ENCODE results near the gene SRP54. TPM values are rescaled to one million over a fixed set of nuclear protein-coding genes. Genes with fewer than 3 reads are reported as not detected.

The SRP54 gene
- total RNA-seq, 1 donor from 2014 or later, result 37.6 TPM

DNA sequence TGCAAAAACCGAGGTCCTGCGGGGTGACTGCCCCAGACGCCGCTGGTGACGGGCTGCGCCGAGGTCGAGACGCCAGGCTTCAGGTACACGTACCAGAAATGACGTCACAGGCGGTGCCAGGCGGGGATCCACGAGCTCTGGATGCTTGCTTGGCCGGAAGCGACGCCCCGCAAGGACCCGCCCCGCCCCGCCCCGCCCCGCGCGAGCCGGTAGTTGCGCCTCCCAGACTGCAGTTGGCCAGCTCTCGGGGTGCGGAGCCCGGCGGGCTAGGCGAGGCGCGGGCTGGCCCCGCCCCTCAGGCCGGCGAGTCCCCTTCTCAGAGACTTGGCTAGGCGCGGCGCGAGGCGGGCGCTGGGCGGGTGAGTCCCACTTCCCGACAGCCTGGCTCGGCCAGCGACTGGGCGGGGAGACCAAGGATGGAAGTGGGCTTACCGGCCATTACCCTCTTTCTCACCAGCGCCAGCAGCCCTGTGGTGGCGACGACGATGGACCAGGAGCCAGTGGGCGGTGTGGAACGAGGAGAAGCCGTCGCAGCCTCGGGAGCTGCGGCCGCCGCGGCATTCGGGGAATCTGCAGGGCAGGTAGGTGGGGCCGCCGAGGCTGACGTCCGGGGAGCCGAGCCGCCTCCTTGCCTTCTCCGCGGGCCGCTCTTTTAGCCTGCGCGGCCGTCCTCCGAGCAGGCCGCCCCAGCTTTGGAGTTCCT, 63.4 kb downstream of the SRP54 start, which contains the start of gene FAM177A1:
Gene FAM177A1 (plus strand): TSS at position 225 of the 703 bp plus-strand sequence. CDS start 192 bp downstream, at position 417.
- no peaks in the 10 kb centered on the region for H3K9me3 ChIP-seq
- peaks cover 31% of the 10 kb centered on the region for H3K4me1 ChIP-seq
- H3K27ac ChIP-seq, result peak within 1 kb of the TSS; percentile 88
- peak; percentile 98 to 99 for DNase-seq (ENCODE audit: extremely low spot score in 2 of 2)
- H3K4me3 ChIP-seq, result peak within 1 kb of the TSS; percentile 77 to 79
- no peaks in the 10 kb centered on the region for H3K36me3 ChIP-seq
- intact Hi-C loops (cut with DNase I), result loop anchor here (2.0 to 10.0 kb wide), 4 partner anchors 63 to 249 kb away; partner anchors contain the start of genes BAZ1A, PPP2R3C, PRORP and PSMA6
- TF ChIP-seq, protein P1, sequence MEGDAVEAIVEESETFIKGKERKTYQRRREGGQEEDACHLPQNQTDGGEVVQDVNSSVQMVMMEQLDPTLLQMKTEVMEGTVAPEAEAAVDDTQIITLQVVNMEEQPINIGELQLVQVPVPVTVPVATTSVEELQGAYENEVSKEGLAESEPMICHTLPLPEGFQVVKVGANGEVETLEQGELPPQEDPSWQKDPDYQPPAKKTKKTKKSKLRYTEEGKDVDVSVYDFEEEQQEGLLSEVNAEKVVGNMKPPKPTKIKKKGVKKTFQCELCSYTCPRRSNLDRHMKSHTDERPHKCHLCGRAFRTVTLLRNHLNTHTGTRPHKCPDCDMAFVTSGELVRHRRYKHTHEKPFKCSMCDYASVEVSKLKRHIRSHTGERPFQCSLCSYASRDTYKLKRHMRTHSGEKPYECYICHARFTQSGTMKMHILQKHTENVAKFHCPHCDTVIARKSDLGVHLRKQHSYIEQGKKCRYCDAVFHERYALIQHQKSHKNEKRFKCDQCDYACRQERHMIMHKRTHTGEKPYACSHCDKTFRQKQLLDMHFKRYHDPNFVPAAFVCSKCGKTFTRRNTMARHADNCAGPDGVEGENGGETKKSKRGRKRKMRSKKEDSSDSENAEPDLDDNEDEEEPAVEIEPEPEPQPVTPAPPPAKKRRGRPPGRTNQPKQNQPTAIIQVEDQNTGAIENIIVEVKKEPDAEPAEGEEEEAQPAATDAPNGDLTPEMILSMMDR (IDR thresholded peaks at IDR 0.05), result no peak
- peak; percentile 83 to 97 for TF ChIP-seq POLR2AphosphoS5 (IDR thresholded peaks at IDR 0.05; ENCODE audit: insufficient read depth in 1 of 2, low read depth in 1 of 2)
- TF ChIP-seq POLR2A (IDR thresholded peaks at IDR 0.05), result peak; percentile 29 to 80
- no peaks in the 10 kb centered on the region for H3K27me3 ChIP-seq

DNA sequence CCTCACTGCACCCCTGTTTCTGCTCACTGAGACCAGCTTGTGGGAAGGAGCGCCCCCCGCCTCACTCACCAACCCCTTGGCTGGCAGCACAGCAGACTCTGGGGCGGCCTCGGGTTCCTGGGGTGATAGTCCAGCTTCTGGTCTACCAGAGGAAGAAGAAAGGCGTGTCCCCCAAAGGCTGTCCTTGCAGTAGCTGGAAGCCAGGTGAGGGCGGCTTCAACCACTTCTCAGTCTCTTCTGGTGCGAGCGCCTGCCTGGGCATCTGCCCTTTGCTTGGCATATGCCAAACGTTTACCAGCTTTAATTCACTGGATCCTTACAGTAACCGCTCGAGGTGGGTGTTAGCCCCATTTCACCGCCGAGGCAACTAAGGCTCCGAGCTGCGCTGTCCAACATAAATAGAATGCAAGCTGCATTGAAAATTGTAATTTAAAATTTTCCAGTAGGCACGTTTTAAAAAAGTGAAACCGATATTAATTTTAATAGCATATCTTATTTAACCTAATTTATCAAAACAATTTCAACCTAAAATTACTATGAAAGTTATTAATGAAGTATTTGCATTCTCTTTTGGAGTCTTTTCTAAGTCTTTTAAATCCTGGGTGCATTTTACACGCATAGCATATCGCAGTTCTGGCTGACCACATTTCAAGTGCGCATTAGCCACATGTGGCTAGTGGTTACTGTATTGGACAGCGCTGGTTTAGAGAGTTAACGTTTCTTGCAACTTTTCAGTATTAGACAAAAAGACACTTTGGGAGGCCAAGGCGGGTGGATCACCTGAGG, 64.2 kb downstream of the SRP54 start:
- Histone ChIP-seq H3K4me1 (peaks cover 31% of the 10 kb centered on the region), H3K36me3 (no peaks in the 10 kb centered on the region), H3K9me3 (no peaks in the 10 kb centered on the region), H3K4me3 (peak overlapping the region; percentile 77 to 79), H3K27me3 (no peaks in the 10 kb centered on the region), H3K27ac (peak overlapping the region; percentile 88)
- intact Hi-C loops (cut with DNase I), result loop anchor here (2.0 to 10.0 kb wide), 4 partner anchors 64 to 248 kb away; partner anchors contain the start of genes BAZ1A, PPP2R3C, PRORP and PSMA6
- peak in 1 of 2 donors; percentile 91 for DNase-seq (ENCODE audit: extremely low spot score in 2 of 2)
- TF ChIP-seq POLR2AphosphoS5 (IDR thresholded peaks at IDR 0.05; ENCODE audit: insufficient read depth in 1 of 2, low read depth in 1 of 2), result no peak
- TF ChIP-seq, protein P1 (IDR thresholded peaks at IDR 0.05), result no peak
- no peak for TF ChIP-seq POLR2A (IDR thresholded peaks at IDR 0.05)

DNA sequence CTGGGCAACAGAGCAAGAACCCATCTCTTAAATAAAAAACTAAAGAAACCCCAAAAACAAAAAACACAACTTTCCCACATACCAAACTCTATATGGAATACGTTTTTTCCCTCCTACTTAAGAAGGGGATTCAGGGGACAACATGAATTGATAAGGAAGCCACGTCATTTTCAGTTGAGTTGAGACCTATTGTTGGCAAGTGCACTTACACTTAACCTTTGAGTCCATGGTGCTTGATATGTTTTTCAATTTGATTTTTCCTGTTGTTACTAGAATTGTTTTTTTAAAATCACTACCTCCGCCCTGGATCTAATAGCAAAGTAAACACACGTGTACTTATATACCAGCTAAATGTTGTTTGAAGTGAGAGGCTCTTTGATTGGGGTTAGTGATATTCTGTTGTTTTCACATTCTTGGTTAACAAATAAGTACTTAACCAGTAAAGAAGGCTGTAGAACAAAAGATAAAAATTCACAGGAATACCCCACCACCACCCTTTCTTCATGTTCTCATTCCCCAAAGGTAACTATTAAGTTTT, 65.3 kb downstream of the SRP54 start:
- no peaks in the 10 kb centered on the region for H3K27me3 ChIP-seq
- TF ChIP-seq, protein P1 (IDR thresholded peaks at IDR 0.05), result no peak
- TF ChIP-seq POLR2AphosphoS5 (IDR thresholded peaks at IDR 0.05; ENCODE audit: insufficient read depth in 1 of 2, low read depth in 1 of 2), result no peak
- H3K27ac ChIP-seq, result no peak overlapping the region
- H3K4me1 ChIP-seq, result peaks cover 31% of the 10 kb centered on the region
- H3K36me3 ChIP-seq, result no peaks in the 10 kb centered on the region
- no peak overlapping the region for H3K4me3 ChIP-seq
- intact Hi-C loops (cut with DNase I), result loop anchor here (2.0 to 10.0 kb wide), 4 partner anchors 65 to 247 kb away; partner anchors contain the start of genes BAZ1A, PPP2R3C, PRORP and PSMA6
- H3K9me3 ChIP-seq, result no peaks in the 10 kb centered on the region
- no peak for DNase-seq (ENCODE audit: extremely low spot score in 2 of 2)

DNA sequence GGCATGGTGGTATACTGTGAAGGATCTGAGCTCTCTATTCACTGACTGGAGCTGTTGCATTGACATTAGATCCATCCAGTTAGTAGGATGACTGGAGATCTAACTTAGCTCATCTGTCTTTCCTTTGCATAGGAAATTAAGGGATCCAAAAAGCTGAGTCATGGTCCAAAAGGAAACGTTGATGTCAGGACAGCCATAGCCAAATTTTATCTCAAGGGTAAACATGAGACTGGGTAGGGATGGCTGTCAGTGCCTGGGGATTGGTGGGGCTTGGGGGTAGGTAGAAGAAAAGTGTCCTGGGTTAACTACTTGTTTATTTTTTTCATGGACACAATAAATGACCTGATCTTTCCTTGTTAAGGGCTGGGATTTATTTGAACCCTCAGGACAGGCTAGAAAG, 67.9 kb downstream of the SRP54 start:
- peaks cover 31% of the 10 kb centered on the region for H3K4me1 ChIP-seq
- TF ChIP-seq, protein P1 (IDR thresholded peaks at IDR 0.05), result no peak
- no peak for TF ChIP-seq POLR2AphosphoS5 (IDR thresholded peaks at IDR 0.05; ENCODE audit: insufficient read depth in 1 of 2, low read depth in 1 of 2)
- no peaks in the 10 kb centered on the region for H3K27me3 ChIP-seq
- DNase-seq (ENCODE audit: extremely low spot score in 2 of 2), result no peak
- peaks cover 0 to 9% of the 10 kb centered on the region in 2 donors for H3K36me3 ChIP-seq
- no peaks in the 10 kb centered on the region for H3K9me3 ChIP-seq
- intact Hi-C loops (cut with DNase I), result no loop called here
- H3K27ac ChIP-seq, result no peak overlapping the region
- H3K4me3 ChIP-seq, result no peak overlapping the region
